AG09319 (cell line): ENCODE data around the gene SEC14L5.
A peak's percentile ranks its signal among the peaks of the same experiment; 100 is the strongest.

Source experiments
- DNase-seq: peaks from one replicate; pipeline ENCODE4 v3.0.0-alpha.2; 2010; ENCODE audit warnings: low read depth; ENCODE audit errors: extremely low read depth
- TF ChIP-seq, protein P1 (sequence below): IDR thresholded peaks from 2 replicates; pipeline ENCODE4 v1.5.1; 2011; ENCODE audit warnings: low read depth, mild to moderate bottlenecking, inconsistent platforms, low read length, moderate library complexity

Gene SEC14L5

GRCh38 chr16:4936181-4936990 is 21.7 kb upstream of the SEC14L5 start:
- TF ChIP-seq, protein P1, sequence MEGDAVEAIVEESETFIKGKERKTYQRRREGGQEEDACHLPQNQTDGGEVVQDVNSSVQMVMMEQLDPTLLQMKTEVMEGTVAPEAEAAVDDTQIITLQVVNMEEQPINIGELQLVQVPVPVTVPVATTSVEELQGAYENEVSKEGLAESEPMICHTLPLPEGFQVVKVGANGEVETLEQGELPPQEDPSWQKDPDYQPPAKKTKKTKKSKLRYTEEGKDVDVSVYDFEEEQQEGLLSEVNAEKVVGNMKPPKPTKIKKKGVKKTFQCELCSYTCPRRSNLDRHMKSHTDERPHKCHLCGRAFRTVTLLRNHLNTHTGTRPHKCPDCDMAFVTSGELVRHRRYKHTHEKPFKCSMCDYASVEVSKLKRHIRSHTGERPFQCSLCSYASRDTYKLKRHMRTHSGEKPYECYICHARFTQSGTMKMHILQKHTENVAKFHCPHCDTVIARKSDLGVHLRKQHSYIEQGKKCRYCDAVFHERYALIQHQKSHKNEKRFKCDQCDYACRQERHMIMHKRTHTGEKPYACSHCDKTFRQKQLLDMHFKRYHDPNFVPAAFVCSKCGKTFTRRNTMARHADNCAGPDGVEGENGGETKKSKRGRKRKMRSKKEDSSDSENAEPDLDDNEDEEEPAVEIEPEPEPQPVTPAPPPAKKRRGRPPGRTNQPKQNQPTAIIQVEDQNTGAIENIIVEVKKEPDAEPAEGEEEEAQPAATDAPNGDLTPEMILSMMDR, result peak; percentile 24
- DNase-seq, result no peak

DNA sequence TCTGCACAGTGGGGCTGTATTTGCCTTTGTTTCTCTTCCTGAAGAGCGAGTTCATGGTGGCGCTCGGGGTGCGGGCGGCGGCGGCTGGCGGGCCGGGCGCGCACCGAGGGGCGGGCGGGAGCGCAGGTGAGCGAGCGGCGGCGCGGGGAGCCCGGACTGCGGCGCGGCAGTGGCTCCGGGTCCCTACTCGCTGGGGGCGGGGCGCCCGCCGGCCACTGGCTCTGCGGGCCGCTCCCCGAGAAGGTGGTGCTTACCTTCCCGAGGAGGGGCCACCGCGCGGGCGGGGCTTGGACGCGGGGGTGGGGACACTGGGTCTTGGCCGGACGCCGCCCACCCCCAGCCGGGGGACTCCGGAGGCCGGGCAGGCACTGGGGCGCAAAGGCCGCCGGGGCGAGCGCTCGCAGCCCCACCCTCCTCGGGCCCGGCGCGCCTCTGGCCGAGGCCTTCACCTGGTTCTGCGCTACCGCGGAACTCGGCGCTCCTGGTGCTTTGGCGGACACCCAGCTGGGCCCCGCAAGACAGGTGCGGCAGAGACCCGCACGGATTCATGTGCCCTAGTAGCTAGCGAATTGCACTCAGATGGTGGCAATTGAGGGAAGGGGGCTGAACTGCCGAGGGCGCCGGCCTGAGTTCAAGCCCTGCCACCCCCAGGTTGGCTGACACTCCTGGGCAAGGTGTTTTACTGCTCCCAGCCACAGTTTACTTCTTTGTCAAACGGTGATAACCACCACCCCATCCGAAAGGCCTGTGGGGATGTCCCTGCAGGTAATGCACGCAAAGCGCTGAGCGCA is 20.9 kb upstream of the SEC14L5 start, which contains the start of gene PPL:
Gene PPL, minus strand, starts transcription at position 158 of the 791 bp plus-strand sequence. Its CDS starts 103 bp downstream, at position 55.
- DNase-seq, result no peak
- TF ChIP-seq, protein P1, result no peak

GRCh38 chr16:4937782-4938682 is 20.1 kb upstream of the SEC14L5 start:
- TF ChIP-seq, protein P1, result no peak
- no peak for DNase-seq

GRCh38 chr16:4938683-4939030 is 19.5 kb upstream of the SEC14L5 start:
- DNase-seq, result no peak
- TF ChIP-seq, protein P1, result no peak

DNA sequence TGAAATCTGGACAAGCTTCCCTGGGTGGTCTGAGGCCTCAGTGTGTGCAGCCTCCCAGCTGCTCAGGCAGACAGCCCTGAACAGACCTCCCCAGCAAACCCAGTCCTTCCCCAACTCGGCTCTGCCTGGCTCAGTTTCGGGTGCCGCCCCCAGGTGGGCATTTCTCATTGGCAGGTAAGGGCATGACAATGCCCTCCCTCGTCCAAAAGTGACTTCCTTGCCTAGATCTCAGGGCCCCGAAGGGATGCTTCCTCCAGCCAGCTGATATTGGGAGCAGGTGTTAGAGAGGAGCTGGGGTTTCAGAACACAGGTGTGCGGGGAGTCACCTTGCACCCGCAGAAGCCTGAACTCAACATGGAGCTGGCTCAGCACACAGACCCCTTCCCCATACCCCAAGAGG is 17.4 kb upstream of the SEC14L5 start:
- DNase-seq, result no peak

GRCh38 chr16:4942481-4942880 is 15.6 kb upstream of the SEC14L5 start:
- DNase-seq, result no peak
- TF ChIP-seq, protein P1, result no peak

More for the DNA sequence above, 17.4 kb upstream of the SEC14L5 start:
- TF ChIP-seq, protein P1, result no peak
